Measurements from ENCODE around the gene FBXO4.

GRCh38 chr5:41932770-41933169 lies 7.7 kb downstream of the FBXO4 start:
- TF ChIP-seq REST (IDR thresholded peaks at IDR 0.05; ENCODE audit: insufficient read depth in 1 of 2, low read depth in 2 of 2, low read length in 2 of 2) = no peak
- no peak for TF ChIP-seq TAF1 (IDR thresholded peaks at IDR 0.05; ENCODE audit: borderline replicate concordance, insufficient read depth, low read length)
- no peak for TF ChIP-seq POLR2AphosphoS5 (IDR thresholded peaks at IDR 0.05; ENCODE audit: low read depth, low read length)
- no peak for TF ChIP-seq SIN3A (IDR thresholded peaks at IDR 0.05; ENCODE audit: borderline replicate concordance, insufficient read depth, low read length)
- no peak for TF ChIP-seq FOXP2 (optimal IDR thresholded peaks at IDR 0.05; ENCODE audit: borderline replicate concordance, extremely low read depth, extremely low read length, insufficient read depth)
